H1 (cell line): Measurements from ENCODE around the gene SLC4A7. TPM values are rescaled to one million over a fixed set of nuclear protein-coding genes. Genes with fewer than 3 reads are reported as not detected.
"Not testable (repeated sequence)": the region's sequence is repeated elsewhere in the genome, so short reads cannot be mapped to it uniquely, and the experiment has no call there.

ENCODE experiments used
- CTCF ChIA-PET: fragments of 300-600 bp; sonication (Branson Sonifier 250); formaldehyde crosslinking; loops from one replicate; lab custom pipeline; 2021; ENCODE audit not compliant: partially characterized antibody; lab: Charles Lee
- POLR2A ChIA-PET: fragments of 300-600 bp; sonication (Branson Sonifier 250); formaldehyde crosslinking; loops from one replicate; lab custom pipeline; 2021; ENCODE audit warnings: inconsistent platforms; ENCODE audit not compliant: partially characterized antibody; lab: Charles Lee
- DNase-seq, 2 experiments: peaks; one replicate each; pipeline versions ENCODE4 v3.0.0 to v3.0.0-alpha.2; 2010 to 2022; ENCODE audit warnings: low spot score in 2 of 2, low read depth in 1 of 2, mixed read lengths in 1 of 2
- FAIRE-seq: peaks from 2 replicates; lab custom pipeline; 2011; peaks lifted over from hg19 to GRCh38; lab: Jason Lieb, UNC
- H2AFZ ChIP-seq: 2 replicates; pipeline ENCODE4 v1.8.1; 2012; ENCODE audit warnings: low read length, inconsistent platforms
- H2AK5ac ChIP-seq: 2 replicates; pipeline ENCODE4 v1.6.1; 2013; ENCODE audit warnings: low read depth, low read length
- H2BK120ac ChIP-seq: replicated peaks from 2 replicates; pipeline ENCODE3; 2013; ENCODE audit warnings: low read depth, low read length, inconsistent platforms
- H2BK12ac ChIP-seq: 2 replicates; pipeline ENCODE4 v1.6.1; 2013; ENCODE audit warnings: low read depth, low read length
- H2BK15ac ChIP-seq: 2 replicates; pipeline ENCODE4 v1.6.1; 2013; ENCODE audit warnings: low read length
- H2BK20ac ChIP-seq: 2 replicates; pipeline ENCODE4 v1.6.1; 2013; ENCODE audit warnings: low read length
- H2BK5ac ChIP-seq: 2 replicates; pipeline ENCODE4 v1.6.1; 2013; ENCODE audit warnings: low read depth, low read length
- H3K14ac ChIP-seq: 2 replicates; pipeline ENCODE4 v1.6.1; 2013; ENCODE audit warnings: inconsistent platforms; ENCODE audit not compliant: insufficient read length
- H3K18ac ChIP-seq: 2 replicates; pipeline ENCODE4 v1.6.1; 2013; ENCODE audit warnings: low read length; ENCODE audit errors: extremely low read depth
- H3K23ac ChIP-seq: 2 replicates; pipeline ENCODE4 v1.6.1; 2013; ENCODE audit warnings: inconsistent platforms; ENCODE audit not compliant: insufficient read length
- H3K23me2 ChIP-seq: 2 replicates; pipeline ENCODE4 v1.6.1; 2013; ENCODE audit warnings: low read depth, low read length
- H3K27ac ChIP-seq: 2 replicates; pipeline ENCODE4 v1.6.1; 2011; ENCODE audit warnings: low read depth, low read length, inconsistent platforms
- H3K27me3 ChIP-seq, 4 experiments: replicated peaks in 1 of 4; 1 replicate in 1 of 4; 2 replicates in 3 of 4; pipeline versions ENCODE4 v1.6.1 to v1.8.1; 2011 to 2013; ENCODE audit warnings: low read length in 3 of 4, mild to moderate bottlenecking in 3 of 4, inconsistent platforms in 2 of 4, mixed read lengths in 2 of 4, moderate library complexity in 1 of 4; ENCODE audit not compliant: control insufficient read depth in 3 of 4, insufficient read depth in 3 of 4; ENCODE audit errors: extremely low read depth in 1 of 4
- H3K36me3 ChIP-seq, 4 experiments: 2 replicates each; pipeline versions ENCODE4 v1.6.1 to v1.8.1; 2011 to 2013; ENCODE audit warnings: mild to moderate bottlenecking in 4 of 4, low read length in 3 of 4, moderate library complexity in 2 of 4, control low read depth in 1 of 4, inconsistent platforms in 1 of 4; ENCODE audit not compliant: insufficient read depth in 4 of 4, control insufficient read depth in 2 of 4
- H3K4ac ChIP-seq: replicated peaks from 2 replicates; pipeline ENCODE3; 2013; ENCODE audit warnings: low read length, low read depth, mixed read lengths, inconsistent platforms; ENCODE audit not compliant: insufficient read length
- H3K4me1 ChIP-seq, 4 experiments: replicated peaks in 1 of 4; 1 replicate in 1 of 4; 2 replicates in 3 of 4; pipeline versions ENCODE4 v1.6.1 to v1.8.1; 2011 to 2013; ENCODE audit warnings: low read length in 3 of 4, inconsistent platforms in 2 of 4, mixed read lengths in 1 of 4; ENCODE audit not compliant: insufficient read depth in 4 of 4, control insufficient read depth in 3 of 4
- H3K4me2 ChIP-seq, 2 experiments: 2 replicates each; pipeline versions ENCODE4 v1.6.1 to v1.8.1; 2011 to 2013; ENCODE audit warnings: low read depth in 2 of 2, low read length in 2 of 2, control low read depth in 1 of 2, inconsistent platforms in 1 of 2, mild to moderate bottlenecking in 1 of 2; ENCODE audit not compliant: insufficient read depth in 1 of 2
- H3K4me3 ChIP-seq, 4 experiments: fragments of 200-600, 300-600 bp in 1 of 4; sonication (generic), shearing (Covaris generic), sonication (Bioruptor Twin) in 1 of 4; 2 replicates each; pipeline versions ENCODE4 v1.5.1 to v1.8.1; 2011 to 2016; ENCODE audit warnings: low read length in 4 of 4, low read depth in 3 of 4, control low read depth in 2 of 4, inconsistent platforms in 2 of 4, mild to moderate bottlenecking in 2 of 4, mixed read lengths in 1 of 4, moderate library complexity in 1 of 4; ENCODE audit not compliant: insufficient read depth in 2 of 4; ENCODE audit errors: extremely low read depth in 1 of 4
- H3K56ac ChIP-seq: replicated peaks from 2 replicates; pipeline ENCODE3; 2013; ENCODE audit warnings: low read depth, mild to moderate bottlenecking, mixed read lengths, low read length, inconsistent platforms; ENCODE audit not compliant: insufficient read length
- H3K79me1 ChIP-seq: 2 replicates; pipeline ENCODE4 v1.6.1; 2013; ENCODE audit warnings: low read depth, low read length, control low read depth
- H3K79me2 ChIP-seq, 2 experiments: 2 replicates each; pipeline versions ENCODE4 v1.6.1 to v1.8.1; 2012 to 2013; ENCODE audit warnings: low read length in 2 of 2, mild to moderate bottlenecking in 2 of 2, inconsistent platforms in 1 of 2; ENCODE audit not compliant: insufficient read depth in 2 of 2, control insufficient read depth in 1 of 2
- H3K9ac ChIP-seq, 4 experiments: replicated peaks in 1 of 4; 1 replicate in 1 of 4; 2 replicates in 3 of 4; pipeline versions ENCODE4 v1.6.1 to v1.8.1; 2011 to 2013; ENCODE audit warnings: low read depth in 3 of 4, low read length in 3 of 4, control low read depth in 2 of 4, mild to moderate bottlenecking in 2 of 4, moderate library complexity in 2 of 4, inconsistent platforms in 1 of 4; ENCODE audit errors: extremely low read depth in 1 of 4
- H3K9me3 ChIP-seq, 2 experiments: 2 replicates each; pipeline versions ENCODE4 v1.6.1 to v1.8.1; 2012 to 2013; ENCODE audit warnings: mild to moderate bottlenecking in 2 of 2, moderate library complexity in 2 of 2, control low read depth in 1 of 2, inconsistent platforms in 1 of 2, low read depth in 1 of 2, low read length in 1 of 2, mixed read lengths in 1 of 2; ENCODE audit not compliant: insufficient read depth in 2 of 2
- H4K20me1 ChIP-seq, 2 experiments: replicated peaks in 1 of 2; 2 replicates each; pipeline versions ENCODE3 to v1.8.1; 2011 to 2013; ENCODE audit warnings: inconsistent platforms in 2 of 2, low read length in 2 of 2, mild to moderate bottlenecking in 1 of 2; ENCODE audit not compliant: insufficient read depth in 2 of 2, control insufficient read depth in 1 of 2
- H4K5ac ChIP-seq: 2 replicates; pipeline ENCODE4 v1.6.1; 2013; ENCODE audit warnings: low read length, low read depth, mixed read lengths, inconsistent platforms; ENCODE audit not compliant: insufficient read length
- H4K8ac ChIP-seq: 2 replicates; pipeline ENCODE4 v1.8.0; 2013; ENCODE audit warnings: mild to moderate bottlenecking, moderate library complexity, low read length, inconsistent platforms; ENCODE audit not compliant: insufficient read depth; ENCODE audit errors: extremely low read depth
- H4K91ac ChIP-seq: replicated peaks from 2 replicates; pipeline ENCODE3; 2013; ENCODE audit warnings: low read length, mixed read lengths, inconsistent platforms; ENCODE audit not compliant: insufficient read length
- JUN ChIP-seq: IDR thresholded peaks from 2 replicates; pipeline ENCODE4 v1.6.1; 2011; ENCODE audit warnings: low read depth, mild to moderate bottlenecking, improper control_type of control experiment, low read length
- KDM1A ChIP-seq: fragments of 200-600, 300-600 bp; sonication (generic); IDR thresholded peaks from 2 replicates; pipeline ENCODE4 v1.7.1; 2016; ENCODE audit warnings: mild to moderate bottlenecking, low read length, borderline replicate concordance
- NRF1 ChIP-seq: IDR thresholded peaks from 2 replicates; pipeline ENCODE4 v1.6.1; 2011; ENCODE audit warnings: mild to moderate bottlenecking, low read depth, low read length, improper control_type of control experiment
- WGBS, 2 experiments: shearing (Covaris generic) in 1 of 2; methylation state at CpG; one replicate each; pipeline versions ENCODE4 v1.1.6 to v1.1.7; 2013 to 2015; ENCODE audit warnings: low lambda C conversion rate in 2 of 2, mixed read lengths in 2 of 2, inconsistent platforms in 1 of 2, low coverage in 1 of 2, missing lambda C conversion rate in 1 of 2; ENCODE audit not compliant: insufficient replicate concordance in 2 of 2, insufficient coverage in 1 of 2, insufficient read length in 1 of 2; ENCODE audit errors: extremely low coverage in 1 of 2, missing lambda C conversion rate in 1 of 2; 5-methylcytosine and 5-hydroxymethylcytosine counted together
- polyA plus RNA-seq, 7 experiments: library from polyadenylated mRNA; depleted of rRNA in 3 of 7; stranded (reverse) in 5 of 7; unstranded in 2 of 7; fragments of >200 nt in 5 of 7; fragments of 200-250 nt in 2 of 7; gene quantifications; 1 replicate in 5 of 7; 2 replicates in 1 of 7; 4 replicates in 1 of 7; pipeline versions ENCODE4 v1.2.1 to v1.2.3, GENCODE V29; 2011 to 2013; ENCODE audit warnings: missing spikeins in 2 of 7, mixed read lengths in 2 of 7
- total RNA-seq: library from RNA; stranded (reverse); fragmentation: NEBNext Ultra II Directional; extraction: Animal tissue kit (Norgen Biotek cat#: 25700); gene quantifications from 2 replicates; pipeline ENCODE4 v1.2.1, GENCODE V29; 2021
- TF ChIP-seq, protein P1 (sequence below): IDR thresholded peaks from 2 replicates; pipeline ENCODE4 v1.6.1; 2012; ENCODE audit warnings: low read length, inconsistent platforms

The SLC4A7 gene
- total and polyA plus RNA-seq, 2 of the 8 experiments (the other 6 are each of a cell fraction or from before 2014, with no cell fraction given): 14.9 to 70.5 TPM

DNA sequence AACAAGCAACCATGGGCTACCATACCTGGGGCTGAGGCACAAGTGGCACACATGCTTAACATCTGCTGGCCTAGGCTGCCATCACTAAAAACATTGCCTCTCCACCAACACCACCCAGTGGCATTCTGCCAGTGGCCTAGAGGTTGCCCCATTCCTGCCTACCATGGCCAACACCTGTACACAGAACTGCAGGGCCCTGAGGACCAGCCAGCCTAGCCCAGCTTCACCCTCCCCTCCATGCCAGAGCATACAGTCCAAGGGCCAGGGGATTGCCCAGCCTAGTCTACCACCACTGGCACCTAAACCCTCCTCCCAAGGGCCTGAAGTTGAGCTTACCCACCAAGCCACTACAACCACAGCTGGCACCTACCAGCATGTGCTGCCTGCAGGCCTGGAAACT lies 150.3 kb downstream of the SLC4A7 start (continued):
- TF ChIP-seq NRF1 (no peak), JUN (no peak), KDM1A (no peak)
- TF ChIP-seq, protein P1, sequence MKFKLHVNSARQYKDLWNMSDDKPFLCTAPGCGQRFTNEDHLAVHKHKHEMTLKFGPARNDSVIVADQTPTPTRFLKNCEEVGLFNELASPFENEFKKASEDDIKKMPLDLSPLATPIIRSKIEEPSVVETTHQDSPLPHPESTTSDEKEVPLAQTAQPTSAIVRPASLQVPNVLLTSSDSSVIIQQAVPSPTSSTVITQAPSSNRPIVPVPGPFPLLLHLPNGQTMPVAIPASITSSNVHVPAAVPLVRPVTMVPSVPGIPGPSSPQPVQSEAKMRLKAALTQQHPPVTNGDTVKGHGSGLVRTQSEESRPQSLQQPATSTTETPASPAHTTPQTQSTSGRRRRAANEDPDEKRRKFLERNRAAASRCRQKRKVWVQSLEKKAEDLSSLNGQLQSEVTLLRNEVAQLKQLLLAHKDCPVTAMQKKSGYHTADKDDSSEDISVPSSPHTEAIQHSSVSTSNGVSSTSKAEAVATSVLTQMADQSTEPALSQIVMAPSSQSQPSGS: no peak

DNA sequence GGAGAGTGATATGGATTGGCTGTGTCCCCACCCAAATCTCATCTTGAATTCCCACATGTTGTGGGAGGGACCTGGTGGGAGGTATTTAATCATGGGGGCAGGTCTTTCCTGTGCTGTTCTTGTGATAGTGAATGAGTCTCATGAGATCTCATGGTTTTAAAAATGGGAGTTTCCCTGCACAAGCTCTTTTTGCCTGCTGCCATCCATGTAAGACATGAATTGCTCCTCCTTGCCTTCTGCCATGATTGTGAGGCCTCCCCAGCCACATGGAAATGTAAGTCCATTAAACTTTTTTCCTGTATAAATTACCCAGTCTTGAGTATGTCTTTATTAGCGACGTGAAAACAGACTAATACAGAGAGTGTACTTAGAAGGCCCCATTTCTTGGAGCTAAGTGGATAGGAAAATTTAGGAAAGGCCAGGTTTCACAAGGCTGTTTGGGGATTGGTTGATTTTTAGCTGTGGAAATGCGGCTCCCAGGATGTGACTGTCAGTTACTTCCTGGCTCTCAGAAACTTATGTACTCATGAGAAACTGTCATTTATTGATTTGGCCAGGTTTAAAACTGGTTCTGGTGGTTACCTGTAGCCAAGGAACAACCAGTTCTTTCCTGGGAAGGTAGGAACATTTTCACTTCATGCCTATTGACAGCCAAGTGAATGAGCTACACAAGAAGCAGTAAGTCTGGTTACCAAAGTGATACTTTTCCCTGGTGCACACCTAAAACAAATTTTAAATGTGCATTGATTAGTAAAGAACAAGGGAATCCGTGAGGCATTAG lies 155.0 kb downstream of the SLC4A7 start:
- H2BK15ac ChIP-seq, H3K4ac ChIP-seq, H3K4me2 ChIP-seq, H3K23ac ChIP-seq, H4K8ac ChIP-seq, H3K79me1 ChIP-seq, H3K27me3 ChIP-seq, H2BK120ac ChIP-seq, H4K91ac ChIP-seq, H3K79me2 ChIP-seq, DNase-seq, H3K4me1 ChIP-seq, H2BK12ac ChIP-seq, H3K27ac ChIP-seq, H2AFZ ChIP-seq, H3K36me3 ChIP-seq, H3K23me2 ChIP-seq, H4K20me1 ChIP-seq, H4K5ac ChIP-seq, H3K4me3 ChIP-seq, H3K9ac ChIP-seq, H3K14ac ChIP-seq, H3K56ac ChIP-seq, H2BK5ac ChIP-seq, H2BK20ac ChIP-seq, FAIRE-seq, H3K18ac ChIP-seq, POLR2A ChIA-PET, H3K9me3 ChIP-seq, H2AK5ac ChIP-seq: not testable (repeated sequence)
- CTCF ChIA-PET: interaction anchor here (0.9 to 1.7 kb wide), 2 partner anchors 9 to 11 kb away, joined by 3 to 5 read pairs; no protein-coding TSS in a partner anchor
- WGBS, 2 experiments: 89% methylated on average over 4 of the region's 4 CpGs; no CpG with 5 or more reads in 1 of the 2 experiments
